ENCODE measurements around the gene CSN2.
"Not testable (repeated sequence)": the region's sequence is repeated elsewhere in the genome, so short reads cannot be mapped to it uniquely, and the experiment has no call there.

CSN2 gene

DNA sequence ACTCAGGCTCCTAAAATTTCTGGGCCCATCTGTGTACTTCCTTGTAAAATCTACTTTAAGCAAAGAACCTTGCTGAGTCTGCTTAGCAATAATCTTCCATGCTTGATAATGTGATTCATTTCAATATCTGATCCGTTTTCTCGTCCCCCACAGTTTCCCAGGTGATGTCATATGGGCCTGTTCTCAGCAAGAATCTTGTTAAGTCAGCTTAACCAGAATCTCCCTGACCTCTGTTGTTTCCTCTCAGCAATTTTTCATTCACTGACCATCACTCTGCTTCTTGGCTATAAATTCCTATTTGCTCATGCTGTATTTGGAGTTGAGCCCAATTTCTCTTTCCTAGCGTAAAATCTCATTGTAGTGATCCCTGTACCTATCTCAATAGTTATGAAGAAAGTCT lies 13.9 kb downstream of the CSN2 start:
- no peak overlapping the region for H3K4me3 ChIP-seq (ENCODE audit: low read depth, low read length)
- TF ChIP-seq, protein P1, sequence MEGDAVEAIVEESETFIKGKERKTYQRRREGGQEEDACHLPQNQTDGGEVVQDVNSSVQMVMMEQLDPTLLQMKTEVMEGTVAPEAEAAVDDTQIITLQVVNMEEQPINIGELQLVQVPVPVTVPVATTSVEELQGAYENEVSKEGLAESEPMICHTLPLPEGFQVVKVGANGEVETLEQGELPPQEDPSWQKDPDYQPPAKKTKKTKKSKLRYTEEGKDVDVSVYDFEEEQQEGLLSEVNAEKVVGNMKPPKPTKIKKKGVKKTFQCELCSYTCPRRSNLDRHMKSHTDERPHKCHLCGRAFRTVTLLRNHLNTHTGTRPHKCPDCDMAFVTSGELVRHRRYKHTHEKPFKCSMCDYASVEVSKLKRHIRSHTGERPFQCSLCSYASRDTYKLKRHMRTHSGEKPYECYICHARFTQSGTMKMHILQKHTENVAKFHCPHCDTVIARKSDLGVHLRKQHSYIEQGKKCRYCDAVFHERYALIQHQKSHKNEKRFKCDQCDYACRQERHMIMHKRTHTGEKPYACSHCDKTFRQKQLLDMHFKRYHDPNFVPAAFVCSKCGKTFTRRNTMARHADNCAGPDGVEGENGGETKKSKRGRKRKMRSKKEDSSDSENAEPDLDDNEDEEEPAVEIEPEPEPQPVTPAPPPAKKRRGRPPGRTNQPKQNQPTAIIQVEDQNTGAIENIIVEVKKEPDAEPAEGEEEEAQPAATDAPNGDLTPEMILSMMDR (IDR thresholded peaks at IDR 0.05; ENCODE audit: low read depth, low read length, missing control alignments) = no peak
- no peak for DNase-seq (ENCODE audit: low read depth)

DNA sequence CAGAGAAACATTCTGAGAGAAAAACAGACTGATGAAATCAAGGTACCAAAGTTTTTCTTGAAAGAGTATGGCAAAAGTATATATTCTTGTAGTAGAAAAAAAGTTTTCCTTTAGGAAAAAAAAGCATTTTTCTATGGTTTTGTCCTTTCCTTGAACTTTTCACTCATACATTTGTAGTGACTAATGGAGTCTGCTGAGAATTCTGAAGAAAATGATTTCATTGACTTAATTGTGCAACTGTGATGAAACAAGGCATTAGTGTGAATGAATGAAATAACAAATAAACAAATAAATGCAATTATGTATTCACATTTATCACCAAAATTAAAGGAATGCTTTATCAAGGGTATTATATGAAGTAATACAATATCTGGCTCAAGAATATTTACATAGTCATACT lies 29.0 kb downstream of the CSN2 start:
- no peak overlapping the region for H3K4me3 ChIP-seq (ENCODE audit: low read depth, low read length)
- TF ChIP-seq, protein P1 (IDR thresholded peaks at IDR 0.05; ENCODE audit: low read depth, low read length, missing control alignments) = no peak
- DNase-seq (ENCODE audit: low read depth) = no peak

DNA sequence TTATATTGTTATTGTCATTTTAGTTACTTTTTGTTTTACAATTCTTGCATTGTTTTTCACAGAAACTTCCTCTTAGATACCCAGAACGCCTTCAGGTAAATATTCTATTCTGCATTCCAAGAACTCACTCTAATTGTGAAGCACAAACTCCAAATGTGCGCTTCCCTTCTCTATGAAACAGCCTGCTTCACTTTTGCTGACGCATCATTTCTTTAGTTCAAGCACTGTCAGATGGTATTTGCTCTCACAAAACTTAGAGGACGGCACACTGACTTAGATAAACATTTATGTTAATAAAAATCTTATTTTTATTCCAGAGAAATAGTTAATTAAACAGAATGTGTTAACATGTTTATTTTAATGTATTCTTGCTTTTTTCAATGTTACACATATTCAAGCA lies 31.4 kb downstream of the CSN2 start:
- TF ChIP-seq, protein P1 (IDR thresholded peaks at IDR 0.05; ENCODE audit: low read depth, low read length, missing control alignments) = no peak
- no peak for DNase-seq (ENCODE audit: low read depth)
- no peak overlapping the region for H3K4me3 ChIP-seq (ENCODE audit: low read depth, low read length)

DNA sequence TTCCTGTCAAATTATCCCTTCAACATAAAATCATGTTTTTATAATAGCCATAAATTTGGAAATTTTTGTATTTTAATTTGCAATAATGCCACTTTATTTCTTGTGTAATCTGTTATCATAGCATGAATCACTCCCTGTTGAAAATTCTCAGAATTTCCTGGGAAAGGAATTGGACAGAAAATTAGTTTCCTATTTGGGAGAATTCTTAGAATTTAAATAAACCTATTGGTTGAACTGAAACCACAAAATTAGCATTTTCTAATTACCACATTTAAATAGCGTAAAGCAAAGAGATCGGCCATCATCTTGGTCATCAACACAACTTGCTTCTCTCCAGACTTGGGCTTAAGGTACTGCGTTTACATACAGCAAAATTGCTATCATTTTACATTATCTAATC lies 34.8 kb downstream of the CSN2 start, which contains the start of gene CSN1S1:
CSN1S1 (plus strand) TSS at position 301 of the 400 bp plus-strand sequence. CDS start 1,488 bp downstream, outside the sequence.
- TF ChIP-seq, protein P1 (IDR thresholded peaks at IDR 0.05; ENCODE audit: low read depth, low read length, missing control alignments) = no peak
- DNase-seq (ENCODE audit: low read depth) = no peak
- no peak within 1 kb of the TSS for H3K4me3 ChIP-seq (ENCODE audit: low read depth, low read length)

DNA sequence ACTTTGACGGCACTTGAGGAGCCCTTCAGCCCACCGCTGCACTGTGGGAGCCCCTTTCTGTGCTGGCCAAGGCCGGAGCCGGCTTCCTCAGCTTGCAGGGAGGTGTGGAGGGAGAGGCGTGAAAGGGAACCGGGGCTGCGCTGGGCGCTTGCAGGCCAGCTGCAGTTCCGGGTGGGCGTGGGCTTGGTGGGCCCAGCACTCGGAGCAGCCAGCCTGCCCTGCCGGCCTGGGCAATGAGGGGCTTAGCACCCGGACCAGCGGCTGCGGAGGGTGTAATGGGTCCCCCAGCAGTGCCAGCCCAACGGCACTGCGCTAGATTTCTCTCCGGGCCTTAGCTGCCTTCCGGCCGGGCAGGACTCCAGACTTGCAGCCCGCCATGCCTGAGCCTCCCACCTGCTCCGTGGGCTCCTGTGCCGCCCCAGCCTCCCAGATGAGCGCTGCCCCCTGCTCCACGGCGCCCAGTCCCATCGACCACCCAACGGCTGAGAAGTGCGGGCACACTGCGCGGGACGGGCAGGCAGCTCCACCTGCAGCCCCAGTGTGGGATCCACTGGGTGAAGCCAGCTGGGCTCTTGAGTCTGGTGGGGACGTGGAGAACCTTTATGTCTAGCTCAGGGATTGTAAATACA lies 41.6 kb downstream of the CSN2 start:
- H3K4me3 ChIP-seq (ENCODE audit: low read depth, low read length); DNase-seq (ENCODE audit: low read depth): not testable (repeated sequence)

DNA sequence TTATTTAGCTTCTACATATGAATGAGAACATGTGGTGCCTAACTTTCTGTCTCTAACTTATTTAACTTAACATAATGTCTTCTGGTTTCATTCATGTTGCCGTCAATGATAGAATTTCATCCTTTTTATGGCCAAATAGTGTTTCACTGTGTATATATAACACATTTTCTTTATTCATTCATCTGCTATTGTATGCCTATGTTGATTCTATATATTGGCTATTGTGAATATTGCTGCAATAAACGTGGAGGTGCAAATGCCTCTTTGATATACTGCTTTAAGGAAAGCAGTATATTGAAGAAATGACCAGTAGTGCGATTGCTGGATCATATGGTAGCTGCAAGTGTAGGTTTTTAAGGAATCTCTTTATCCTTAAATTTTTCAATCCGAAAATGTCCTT lies 44.7 kb downstream of the CSN2 start:
- no peak for DNase-seq (ENCODE audit: low read depth)
- TF ChIP-seq, protein P1 (IDR thresholded peaks at IDR 0.05; ENCODE audit: low read depth, low read length, missing control alignments) = no peak

DNA sequence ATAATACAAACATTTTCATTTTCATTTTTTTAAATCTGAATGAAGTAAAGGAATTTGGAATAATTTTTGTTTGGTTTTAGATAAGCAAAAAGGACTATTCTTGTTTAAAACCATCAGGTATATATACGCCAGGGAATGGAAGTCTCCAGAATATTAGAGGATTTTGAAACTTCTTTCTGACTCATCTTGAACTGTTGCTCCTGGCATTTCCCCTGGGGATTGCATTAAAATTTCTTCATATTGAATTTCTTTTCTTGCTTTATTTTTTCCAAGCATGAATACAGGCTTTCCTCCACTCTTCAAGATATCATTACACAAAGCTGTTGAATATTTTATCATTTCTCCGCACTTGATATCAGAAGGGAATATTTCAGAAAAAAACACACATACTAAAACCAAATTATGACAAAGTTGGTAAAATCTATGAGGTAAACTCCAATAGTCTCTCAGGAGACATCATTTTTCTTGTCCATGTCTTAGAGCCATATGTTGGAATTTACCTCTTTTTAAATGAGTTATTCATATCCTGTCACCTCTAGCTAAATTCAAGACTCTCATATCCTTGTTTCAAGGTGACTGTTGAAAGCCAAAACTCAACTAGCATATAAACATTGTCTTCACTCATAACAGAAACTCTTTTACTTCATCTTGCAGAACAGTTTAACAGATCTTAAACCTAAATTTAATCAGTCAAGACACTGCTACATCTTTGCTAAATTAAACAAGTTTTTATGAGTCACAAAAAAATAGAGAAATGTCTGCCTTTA lies 55.3 kb downstream of the CSN2 start:
- H3K4me3 ChIP-seq (ENCODE audit: low read depth, low read length) = no peak overlapping the region
- TF ChIP-seq, protein P1 (IDR thresholded peaks at IDR 0.05; ENCODE audit: low read depth, low read length, missing control alignments) = no peak
- DNase-seq (ENCODE audit: low read depth) = peak; percentile 10

More for the DNA sequence above, 44.7 kb downstream of the CSN2 start:
- no peak overlapping the region for H3K4me3 ChIP-seq (ENCODE audit: low read depth, low read length)
